A549 (cell line): ENCODE data around the gene PTPRF. TPM values are rescaled to one million over a fixed set of nuclear protein-coding genes. Genes with fewer than 3 reads are reported as not detected.

Source experiments
- ATAC-seq, 2 experiments: fragments of 200-7000 bp in 1 of 2; fragments of >200 bp in 1 of 2; cut with Nextera tagmentation in 1 of 2; cut with Tn5 transposase in 1 of 2; 3 replicates each; pipeline versions ENCODE4 v1.8.0 to v1.9.1; 2018 to 2020; ENCODE audit warnings: mild to moderate bottlenecking in 1 of 2, moderate library complexity in 1 of 2
- CTCF ChIA-PET: fragments of 300-600 bp; sonication (Branson Sonifier 250); formaldehyde crosslinking; extraction: SDS; loops from one replicate; lab custom pipeline; 2021; ENCODE audit warnings: antibody characterized with exemption, inconsistent platforms; lab: Yijun Ruan, JAX
- POLR2A ChIA-PET: fragments of 350-600 bp; formaldehyde crosslinking; extraction: SDS; loops from one replicate; lab custom pipeline; 2021; ENCODE audit warnings: antibody characterized with exemption, inconsistent platforms; lab: Yijun Ruan, JAX
- DNase-seq, 2 experiments: peaks; one replicate each; pipeline versions ENCODE4 v3.0.0 to v3.0.0-alpha.2; 2011 to 2016; ENCODE audit warnings: low read depth in 1 of 2, low spot score in 1 of 2
- FAIRE-seq: peaks from 2 replicates; lab custom pipeline; 2011; peaks lifted over from hg19 to GRCh38; lab: Jason Lieb, UNC
- H3K27ac ChIP-seq, 2 experiments: fragments of >200 bp; sonication (Bioruptor Twin); formaldehyde crosslinking; 3 replicates each; pipeline ENCODE4 v1.5.1; 2016 to 2017
- H3K4me1 ChIP-seq: fragments of >200 bp; sonication (Bioruptor Twin); formaldehyde crosslinking; 3 replicates; pipeline ENCODE4 v1.6.1; 2016
- H3K4me2 ChIP-seq: fragments of >200 bp; sonication (Bioruptor Twin); formaldehyde crosslinking; 3 replicates; pipeline ENCODE4 v1.6.1; 2016
- H3K4me3 ChIP-seq: fragments of >200 bp; sonication (Bioruptor Twin); formaldehyde crosslinking; 3 replicates; pipeline ENCODE4 v1.5.1; 2016
- H3K9me3 ChIP-seq: fragments of >200 bp; sonication (Bioruptor Twin); formaldehyde crosslinking; 3 replicates; pipeline ENCODE4 v1.6.1; 2016
- ATOH8 ChIP-seq: fragments of 250-450 bp; sonication (Bioruptor Pico); IDR thresholded peaks from 2 replicates; pipeline ENCODE4 v1.5.0; 2020; ENCODE audit warnings: low read depth, mild to moderate bottlenecking, moderate library complexity
- CHD4 ChIP-seq: fragments of 200-600 bp; sonication (generic); IDR thresholded peaks from 2 replicates; pipeline ENCODE4 v1.6.1; 2016; ENCODE audit warnings: antibody characterized with exemption, mild to moderate bottlenecking, borderline replicate concordance
- EHF ChIP-seq: fragments of 250-450 bp; sonication (Bioruptor Pico); IDR thresholded peaks from 2 replicates; pipeline ENCODE4 v1.5.0; 2020; ENCODE audit warnings: mild to moderate bottlenecking
- FOSB ChIP-seq: fragments of 250-450 bp; sonication (Bioruptor Pico); IDR thresholded peaks from 2 replicates; pipeline ENCODE4 v1.5.0; 2020; ENCODE audit warnings: mild to moderate bottlenecking, moderate library complexity
- FOSL2 ChIP-seq, 2 experiments: fragments of 450-650 bp in 1 of 2; fragments of >200 bp in 1 of 2; sonication (Bioruptor Twin) in 1 of 2; formaldehyde crosslinking; IDR thresholded peaks; 2 replicates each; pipeline versions ENCODE4 v1.5.0 to v1.6.1; 2016 to 2020; ENCODE audit warnings: mild to moderate bottlenecking in 1 of 2, moderate library complexity in 1 of 2
- FOXS1 ChIP-seq: fragments of 250-450 bp; sonication (Bioruptor Pico); IDR thresholded peaks from 2 replicates; pipeline ENCODE4 v1.5.0; 2020; ENCODE audit warnings: mild to moderate bottlenecking, moderate library complexity
- HOXA7 ChIP-seq: fragments of 250-450 bp; sonication (Bioruptor Pico); IDR thresholded peaks from 2 replicates; pipeline ENCODE4 v1.5.0; 2020; ENCODE audit warnings: mild to moderate bottlenecking, moderate library complexity
- HOXB13 ChIP-seq: fragments of 250-450 bp; sonication (Bioruptor Pico); IDR thresholded peaks from 2 replicates; pipeline ENCODE4 v1.5.0; 2020; ENCODE audit warnings: low read depth, mild to moderate bottlenecking, moderate library complexity
- HOXB5 ChIP-seq: fragments of 250-450 bp; sonication (Bioruptor Pico); IDR thresholded peaks from 2 replicates; pipeline ENCODE4 v1.5.0; 2020; ENCODE audit warnings: mild to moderate bottlenecking, moderate library complexity
- JUN ChIP-seq, 2 experiments: fragments of >200 bp; sonication (Bioruptor Twin); formaldehyde crosslinking; IDR thresholded peaks; 2 replicates in 1 of 2; 3 replicates in 1 of 2; pipeline ENCODE4 v1.6.1; 2016 to 2017
- JUNB ChIP-seq: fragments of >200 bp; sonication (Bioruptor Twin); formaldehyde crosslinking; IDR thresholded peaks from 2 replicates; pipeline ENCODE4 v1.6.1; 2016
- KDM1A ChIP-seq: fragments of 200-600 bp; sonication (generic); IDR thresholded peaks from 2 replicates; pipeline ENCODE4 v1.6.1; 2016; ENCODE audit warnings: low read depth, mild to moderate bottlenecking
- MAX ChIP-seq: IDR thresholded peaks from 2 replicates; pipeline ENCODE4 v1.6.1; 2012
- MAZ ChIP-seq: fragments of 150-350 bp; IDR thresholded peaks from 2 replicates; pipeline ENCODE4 v1.6.1; 2014; ENCODE audit warnings: antibody characterized with exemption, low read depth, low read length, borderline replicate concordance
- NR3C1 ChIP-seq: fragments of >200 bp; sonication (Bioruptor Twin); formaldehyde crosslinking; IDR thresholded peaks from 3 replicates; pipeline ENCODE4 v1.6.1; 2017
- PHF8 ChIP-seq: fragments of 200-600 bp; sonication (generic); IDR thresholded peaks from 2 replicates; pipeline ENCODE4 v1.6.1; 2016; ENCODE audit warnings: low read depth, mild to moderate bottlenecking, antibody characterized with exemption, moderate library complexity, borderline replicate concordance
- RAD21 ChIP-seq, 2 experiments: fragments of >200 bp in 1 of 2; sonication (Bioruptor Twin) in 1 of 2; formaldehyde crosslinking in 1 of 2; IDR thresholded peaks in 1 of 2; conservative IDR thresholded peaks in 1 of 2; 2 replicates in 1 of 2; 3 replicates in 1 of 2; pipeline ENCODE4 v1.6.1; 2012 to 2018; ENCODE audit warnings: inconsistent platforms in 1 of 2
- RFX5 ChIP-seq: fragments of 450-650 bp; IDR thresholded peaks from 2 replicates; pipeline ENCODE4 v1.7.1; 2014; ENCODE audit warnings: antibody characterized with exemption, mild to moderate bottlenecking, moderate library complexity
- RNF2 ChIP-seq: fragments of 200-600 bp; sonication (generic); IDR thresholded peaks from 2 replicates; pipeline ENCODE4 v1.6.1; 2016; ENCODE audit warnings: low read depth, mild to moderate bottlenecking, antibody characterized with exemption, moderate library complexity, borderline replicate concordance
- TP53 ChIP-seq: fragments of 250-450 bp; sonication (Bioruptor Pico); IDR thresholded peaks from 2 replicates; pipeline ENCODE4 v1.5.0; 2021; ENCODE audit warnings: mild to moderate bottlenecking, moderate library complexity
- WGBS: methylation state at CpG from one replicate; pipeline ENCODE4 v1.1.6; 2017; ENCODE audit errors: missing lambda C conversion rate; 5-methylcytosine and 5-hydroxymethylcytosine counted together
- polyA plus RNA-seq, 4 experiments: library from polyadenylated mRNA; depleted of rRNA in 3 of 4; stranded (reverse); fragments of >200 nt; fragmentation: RNase III in 1 of 4; extraction: RNeasy Plus Mini Kit Qiagen cat#74134 plus additional on column Dnase treatment in 1 of 4; gene quantifications; 2 replicates in 3 of 4; 3 replicates in 1 of 4; pipeline ENCODE4 v1.2.3, GENCODE V29; 2011 to 2017
- TF ChIP-seq, protein P1 (sequence below): fragments of 150-350 bp; IDR thresholded peaks from 2 replicates; pipeline ENCODE4 v1.6.1; 2014; ENCODE audit warnings: low read depth, mild to moderate bottlenecking, low read length
- TF ChIP-seq, protein P2 (sequence below): fragments of 450-650 bp; IDR thresholded peaks from 2 replicates; pipeline ENCODE4 v1.6.1; 2014; ENCODE audit warnings: antibody characterized with exemption

Gene PTPRF
- polyA plus RNA-seq, 2 of the 4 experiments (the other 2 are of a cell fraction): 68.5 to 96.5 TPM

DNA sequence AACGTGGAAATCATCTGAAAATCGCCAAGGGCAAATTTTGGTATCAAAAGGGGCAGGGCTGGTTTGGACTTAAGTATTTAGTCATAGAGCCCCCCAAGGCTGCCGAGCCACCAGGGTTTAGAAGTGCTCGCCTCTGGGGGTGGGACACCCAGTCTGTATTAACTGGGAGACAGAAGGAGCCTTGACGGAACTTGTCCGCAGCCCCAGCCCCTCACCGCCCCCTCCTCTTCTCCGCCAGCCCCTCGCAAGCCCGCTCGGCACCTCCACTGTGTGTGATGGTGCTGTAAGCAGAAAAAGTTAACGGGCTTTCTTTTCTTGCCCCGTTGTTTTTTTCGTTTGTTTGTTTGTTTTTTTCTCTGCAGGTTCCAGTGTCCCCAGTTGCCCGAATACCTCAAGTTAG lies 81.7 kb downstream of the PTPRF start:
- ChIA-PET CTCF (no interaction called here), POLR2A (no interaction called here)
- H3K4me3 ChIP-seq: no peak overlapping the region
- ATAC-seq (no peak), FAIRE-seq (no peak), DNase-seq (no peak)
- no peak overlapping the region for H3K4me2 ChIP-seq
- TF ChIP-seq HOXB5 (CRISPR knock-in tag): no peak
- TF ChIP-seq KDM1A: no peak
- no peak for TF ChIP-seq RFX5
- TF ChIP-seq CHD4: no peak
- no peak for TF ChIP-seq FOSB (CRISPR knock-in tag)
- TF ChIP-seq HOXB13 (CRISPR knock-in tag): no peak
- TF ChIP-seq EHF (CRISPR knock-in tag): no peak
- TF ChIP-seq NR3C1: no peak
- no peak for TF ChIP-seq MAX
- TF ChIP-seq ATOH8 (CRISPR knock-in tag): no peak
- TF ChIP-seq TP53 (CRISPR knock-in tag): no peak
- no peak for TF ChIP-seq JUN (IDR thresholded peaks at IDR 0.05)
- TF ChIP-seq PHF8: no peak
- no peak for TF ChIP-seq FOXS1 (CRISPR knock-in tag)
- no peak for TF ChIP-seq RAD21 (conservative IDR thresholded peaks at IDR 0.05 in 1 of 2, IDR thresholded peaks at IDR 0.05 in 1 of 2)
- TF ChIP-seq, protein P1, sequence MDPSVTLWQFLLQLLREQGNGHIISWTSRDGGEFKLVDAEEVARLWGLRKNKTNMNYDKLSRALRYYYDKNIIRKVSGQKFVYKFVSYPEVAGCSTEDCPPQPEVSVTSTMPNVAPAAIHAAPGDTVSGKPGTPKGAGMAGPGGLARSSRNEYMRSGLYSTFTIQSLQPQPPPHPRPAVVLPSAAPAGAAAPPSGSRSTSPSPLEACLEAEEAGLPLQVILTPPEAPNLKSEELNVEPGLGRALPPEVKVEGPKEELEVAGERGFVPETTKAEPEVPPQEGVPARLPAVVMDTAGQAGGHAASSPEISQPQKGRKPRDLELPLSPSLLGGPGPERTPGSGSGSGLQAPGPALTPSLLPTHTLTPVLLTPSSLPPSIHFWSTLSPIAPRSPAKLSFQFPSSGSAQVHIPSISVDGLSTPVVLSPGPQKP: no peak
- TF ChIP-seq HOXA7 (CRISPR knock-in tag): no peak
- TF ChIP-seq MAZ: no peak
- TF ChIP-seq, protein P2, sequence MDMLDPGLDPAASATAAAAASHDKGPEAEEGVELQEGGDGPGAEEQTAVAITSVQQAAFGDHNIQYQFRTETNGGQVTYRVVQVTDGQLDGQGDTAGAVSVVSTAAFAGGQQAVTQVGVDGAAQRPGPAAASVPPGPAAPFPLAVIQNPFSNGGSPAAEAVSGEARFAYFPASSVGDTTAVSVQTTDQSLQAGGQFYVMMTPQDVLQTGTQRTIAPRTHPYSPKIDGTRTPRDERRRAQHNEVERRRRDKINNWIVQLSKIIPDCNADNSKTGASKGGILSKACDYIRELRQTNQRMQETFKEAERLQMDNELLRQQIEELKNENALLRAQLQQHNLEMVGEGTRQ: no peak
- no peak for TF ChIP-seq FOSL2 (IDR thresholded peaks at IDR 0.05)
- TF ChIP-seq FOSL2 (CRISPR knock-in tag; IDR thresholded peaks at IDR 0.05): no peak
- H3K27ac ChIP-seq: no peak overlapping the region
- WGBS: 89% methylated on average over 15 of the region's 15 CpGs
- no peaks in the 10 kb centered on the region for H3K4me1 ChIP-seq
- no peaks in the 10 kb centered on the region for H3K9me3 ChIP-seq

DNA sequence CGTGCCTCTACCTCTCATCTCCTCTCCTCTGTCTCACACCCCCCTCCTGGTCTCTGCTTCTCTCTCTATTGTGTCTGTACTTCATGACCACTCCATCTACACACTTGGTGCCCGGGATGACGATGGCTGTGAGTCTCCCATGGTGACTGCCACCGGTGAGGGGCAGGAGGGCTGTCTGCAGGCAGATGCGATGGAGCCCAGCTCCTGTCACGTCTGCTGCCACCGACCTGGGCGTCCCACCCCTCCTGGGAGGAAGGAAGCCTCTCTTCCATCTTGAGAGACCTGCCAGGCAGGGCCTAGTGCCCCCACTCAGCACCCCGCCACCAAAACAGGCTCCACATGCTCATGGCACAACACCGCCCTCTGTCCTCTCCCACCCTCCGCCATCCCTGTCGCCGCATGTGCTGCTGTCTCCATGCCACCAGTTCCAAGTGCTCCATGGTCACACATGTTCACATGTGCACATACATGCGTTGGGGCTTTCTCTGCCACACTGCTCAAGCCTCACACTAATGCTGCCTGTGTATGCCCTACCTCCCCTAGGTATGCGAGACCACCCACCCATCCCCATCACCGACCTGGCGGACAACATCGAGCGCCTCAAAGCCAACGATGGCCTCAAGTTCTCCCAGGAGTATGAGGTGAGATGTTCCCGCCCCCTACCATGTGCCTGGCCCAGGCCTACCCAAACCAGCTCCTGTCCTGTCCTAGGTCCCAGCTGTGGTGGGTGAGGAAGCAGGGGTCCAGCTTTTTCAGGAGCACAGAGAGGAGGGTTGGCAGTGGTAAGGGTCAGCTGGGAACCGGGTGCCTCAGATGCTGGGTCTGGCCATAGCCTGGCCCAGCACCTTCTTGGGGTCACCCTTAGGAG lies 82.6 kb downstream of the PTPRF start:
- Histone ChIP-seq H3K9me3 (no peaks in the 10 kb centered on the region), H3K4me3 (no peak overlapping the region), H3K27ac (no peak overlapping the region), H3K4me2 (no peak overlapping the region), H3K4me1 (no peaks in the 10 kb centered on the region)
- WGBS: 98% methylated on average over 12 of the region's 22 CpGs
- CTCF ChIA-PET: interaction anchor here (1.1 to 1.3 kb wide), 2 partner anchors 17 to 33 kb away, joined by 3 read pairs; no protein-coding TSS in a partner anchor
- POLR2A ChIA-PET: no interaction called here
- FAIRE-seq: no peak
- no peak for DNase-seq
- no peak for TF ChIP-seq JUNB
- TF ChIP-seq RNF2: no peak
- no peak for ATAC-seq
